PC-9 (cell line): ENCODE measurements around the gene KIF7. TPM values are rescaled to one million over a fixed set of nuclear protein-coding genes. Genes with fewer than 3 reads are reported as not detected.

Experiments used
- BruUV-seq: library from RNA; stranded (reverse); fragments of 400-500 nt; replicated peaks from 2 replicates; lab custom pipeline; 2021; lab: Mats Ljungman, UMichigan
- CTCF ChIA-PET: fragments of 300-600 bp; sonication (Branson Sonifier 250); formaldehyde crosslinking; loops from one replicate; lab custom pipeline; 2022; ENCODE audit warnings: antibody characterized with exemption; lab: Charles Lee
- POLR2A ChIA-PET: fragments of 300-600 bp; sonication (Branson Sonifier 250); formaldehyde crosslinking; loops from one replicate; lab custom pipeline; 2022; ENCODE audit warnings: antibody characterized with exemption; ENCODE audit not compliant: unreplicated experiment; lab: Charles Lee
- DNase-seq, 2 experiments: peaks; one replicate each; pipeline versions ENCODE4 v3.0.0 to v3.0.0-alpha.2; 2015 to 2022; ENCODE audit warnings: mixed read lengths in 1 of 2
- H2AFZ ChIP-seq: fragments of 200-600 bp; sonication (generic); 2 replicates; pipeline ENCODE4 v1.8.1; 2017; ENCODE audit warnings: antibody characterized with exemption
- H3F3A ChIP-seq: fragments of 200-600 bp; sonication (generic); 2 replicates; pipeline ENCODE4 v1.8.1; 2017; ENCODE audit warnings: antibody characterized with exemption, mild to moderate bottlenecking, low read depth; ENCODE audit not compliant: insufficient read depth
- H3K27ac ChIP-seq: fragments of 200-600 bp; sonication (generic); 2 replicates; pipeline ENCODE4 v1.6.1; 2016; ENCODE audit warnings: mixed run types
- H3K27me3 ChIP-seq: fragments of 200-600 bp; sonication (generic); 2 replicates; pipeline ENCODE4 v1.6.1; 2016; ENCODE audit warnings: low read depth, mixed run types; ENCODE audit not compliant: insufficient read depth
- H3K36me3 ChIP-seq: fragments of 200-600 bp; sonication (generic); 2 replicates; pipeline ENCODE4 v1.6.1; 2016; ENCODE audit warnings: low read depth, mixed run types
- H3K4me1 ChIP-seq: fragments of 200-600 bp; sonication (generic); replicated peaks from 2 replicates; pipeline ENCODE4 v1.6.1; 2016; ENCODE audit warnings: mixed run types; ENCODE audit not compliant: insufficient read depth
- H3K4me2 ChIP-seq: fragments of 200-600 bp; sonication (generic); 2 replicates; pipeline ENCODE4 v1.6.1; 2017; ENCODE audit warnings: mixed run types
- H3K4me3 ChIP-seq: fragments of 200-600 bp; sonication (generic); 2 replicates; pipeline ENCODE4 v1.6.1; 2016; ENCODE audit warnings: mixed run types
- H3K79me2 ChIP-seq: fragments of 200-600 bp; sonication (generic); 2 replicates; pipeline ENCODE4 v1.6.1; 2017; ENCODE audit warnings: low read depth, mixed run types
- H3K9me2 ChIP-seq: fragments of 200-600 bp; sonication (generic); 2 replicates; pipeline ENCODE4 v1.8.1; 2017; ENCODE audit warnings: mild to moderate bottlenecking; ENCODE audit not compliant: insufficient read depth
- H3K9me3 ChIP-seq: fragments of 200-600 bp; sonication (generic); 2 replicates; pipeline ENCODE4 v1.8.1; 2016; ENCODE audit warnings: low read depth; ENCODE audit not compliant: insufficient read depth
- H4K20me1 ChIP-seq: fragments of 200-600 bp; sonication (generic); 2 replicates; pipeline ENCODE4 v1.8.1; 2017; ENCODE audit not compliant: insufficient read depth
- CTCF ChIP-seq: fragments of 200-600 bp; sonication (generic); conservative IDR thresholded peaks from 2 replicates; pipeline ENCODE4 v1.6.1; 2017; ENCODE audit warnings: mixed run types, antibody characterized with exemption, mild to moderate bottlenecking, moderate library complexity
- EZH2 ChIP-seq: fragments of 200-600 bp; sonication (generic); IDR thresholded peaks from 2 replicates; pipeline ENCODE4 v1.8.0; 2017; ENCODE audit warnings: antibody characterized with exemption, low read depth
- intact Hi-C: fragments of 100-400 bp; cut with micrococcal nuclease; formaldehyde crosslinking; loops from one replicate; pipeline ENCODE4 v1.10.0; 2022; ENCODE audit not compliant: unreplicated experiment
- total RNA-seq: library from RNA; stranded (reverse); gene quantifications from 2 replicates; pipeline ENCODE4 v1.2.3, GENCODE V29; 2021

KIF7 gene
- total RNA-seq, 1 experiment from 2014 or later: 13.3 TPM

DNA sequence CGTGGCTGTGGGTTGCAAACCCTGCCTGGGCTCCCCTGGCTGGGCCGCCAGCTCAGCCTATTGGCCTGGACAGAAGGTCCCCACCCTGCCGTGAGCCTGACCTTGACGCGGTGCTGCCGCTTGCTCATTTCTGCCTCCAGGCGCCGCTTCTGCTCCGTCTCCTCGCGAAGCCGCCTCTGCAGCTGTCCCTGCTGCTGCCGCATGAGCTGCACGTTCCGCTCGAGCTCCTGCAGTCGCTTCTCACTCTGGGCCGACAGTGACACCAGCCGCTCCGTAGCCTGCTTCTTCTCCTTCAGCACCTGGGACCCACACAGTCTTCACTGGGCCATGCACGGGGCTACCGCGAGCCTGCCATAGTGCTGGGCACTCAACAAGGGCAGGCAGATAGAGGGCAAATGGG, 21.7 kb downstream of the KIF7 start:
- Histone ChIP-seq H3K4me1 (no peaks in the 10 kb centered on the region), H3K9me2 (no peaks in the 10 kb centered on the region), H3K4me2 (no peak overlapping the region), H3K27me3 (no peaks in the 10 kb centered on the region), H3K27ac (no peak overlapping the region), H3K79me2 (no peaks in the 10 kb centered on the region), H3F3A (no peaks in the 10 kb centered on the region), H2AFZ (no peak overlapping the region), H3K9me3 (no peaks in the 10 kb centered on the region), H4K20me1 (no peaks in the 10 kb centered on the region), H3K36me3 (peaks cover 21% of the 10 kb centered on the region), H3K4me3 (no peak overlapping the region)
- POLR2A ChIA-PET: no interaction called here
- DNase-seq: no peak
- no TSS peak for BruUV-seq
- TF ChIP-seq CTCF (no peak), EZH2 (no peak)
- intact Hi-C loops: no loop called here
- CTCF ChIA-PET: interaction anchor here (0.6 kb wide), 1 partner anchor 1944 kb away, joined by 3 read pairs; no protein-coding TSS in a partner anchor

DNA sequence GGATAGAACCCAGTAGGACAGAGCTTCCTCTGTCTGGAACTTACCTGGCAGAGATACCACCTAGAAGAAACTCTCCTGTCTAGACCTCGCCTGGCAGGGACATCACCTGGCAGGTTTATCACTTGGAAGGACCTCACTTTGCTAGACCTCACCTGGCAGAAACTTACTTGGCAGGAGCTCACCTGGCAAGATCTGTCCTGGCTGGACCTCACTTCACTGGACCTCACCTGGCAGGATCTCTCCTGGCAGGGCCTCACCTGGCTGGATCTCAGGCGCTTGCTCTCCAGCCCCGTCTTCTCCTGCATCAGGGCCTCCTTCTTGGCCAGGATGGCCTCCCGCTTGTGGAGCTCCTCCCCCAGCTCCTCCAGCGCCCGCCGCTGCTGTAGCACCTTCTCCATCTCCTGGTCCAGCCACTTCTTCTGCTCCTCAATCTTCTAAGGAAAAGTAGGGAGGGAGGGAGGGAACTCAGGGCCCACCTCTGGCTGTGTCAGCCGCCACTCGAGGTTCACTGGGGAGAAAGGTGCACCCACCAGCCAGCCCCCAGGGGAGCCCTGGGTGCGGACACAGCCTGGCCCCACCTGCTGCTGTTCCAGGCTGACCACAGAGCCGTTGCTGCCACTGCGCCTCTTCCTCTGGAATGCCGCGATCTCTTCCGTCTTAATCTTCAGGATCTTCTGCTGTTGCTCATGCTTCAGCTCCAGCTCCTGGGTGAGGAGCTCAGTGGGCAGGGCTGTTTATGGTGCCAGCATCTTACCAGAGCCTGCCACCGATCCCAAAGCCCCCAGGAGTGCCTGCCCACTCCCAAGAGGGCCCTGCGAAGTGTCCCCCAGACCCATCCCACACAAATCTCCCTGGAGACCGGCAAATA, 22.5 kb downstream of the KIF7 start:
- intact Hi-C loops: no loop called here
- Histone ChIP-seq H3F3A (no peaks in the 10 kb centered on the region), H3K36me3 (peaks cover 24% of the 10 kb centered on the region), H3K4me3 (no peak overlapping the region), H3K9me3 (no peaks in the 10 kb centered on the region), H3K9me2 (no peaks in the 10 kb centered on the region), H4K20me1 (no peaks in the 10 kb centered on the region), H3K27ac (no peak overlapping the region), H3K4me1 (no peaks in the 10 kb centered on the region), H3K27me3 (no peaks in the 10 kb centered on the region), H3K4me2 (no peak overlapping the region), H3K79me2 (no peaks in the 10 kb centered on the region), H2AFZ (no peak overlapping the region)
- POLR2A ChIA-PET: no interaction called here
- TSS peak; percentile 5 for BruUV-seq
- no peak for DNase-seq
- TF ChIP-seq CTCF (no peak), EZH2 (no peak)
- CTCF ChIA-PET: interaction anchor here (0.6 kb wide), 1 partner anchor 1943 kb away, joined by 3 read pairs; no protein-coding TSS in a partner anchor

GRCh38 chr15:89631902-89632264, 23.4 kb downstream of the KIF7 start:
- Histone ChIP-seq H3K4me1 (no peaks in the 10 kb centered on the region), H3K27ac (no peak overlapping the region), H4K20me1 (no peaks in the 10 kb centered on the region), H3F3A (0 out of 2 replicates have a peak, but pooled peaks cover 5% of the 10 kb centered on the region), H3K9me2 (no peaks in the 10 kb centered on the region), H3K27me3 (no peaks in the 10 kb centered on the region), H3K4me3 (no peak overlapping the region), H3K4me2 (no peak overlapping the region), H3K9me3 (no peaks in the 10 kb centered on the region), H3K36me3 (peaks cover 32% of the 10 kb centered on the region), H2AFZ (no peak overlapping the region), H3K79me2 (no peaks in the 10 kb centered on the region)
- POLR2A ChIA-PET: no interaction called here
- DNase-seq: no peak
- TF ChIP-seq EZH2 (no peak), CTCF (no peak)
- BruUV-seq: no TSS peak
- intact Hi-C loops: no loop called here
- CTCF ChIA-PET: no interaction called here
